Naive thymus-derived CD4-positive, alpha-beta T cell (primary cell): ENCODE data around the gene CD55. TPM values are rescaled to one million over a fixed set of nuclear protein-coding genes. Genes with fewer than 3 reads are reported as not detected.

ENCODE experiments used
- ATAC-seq: fragments of 150-1000 bp; cut with Tn5 transposase; 2 replicates; pipeline ENCODE4 v1.10.0; 2021; ENCODE audit warnings: mild to moderate bottlenecking, moderate library complexity
- CTCF ChIA-PET: fragments of 350-600 bp; sonication (Branson Sonifier 250); formaldehyde crosslinking; loops from one replicate; lab custom pipeline; 2021; ENCODE audit warnings: antibody characterized with exemption; lab: Charles Lee
- POLR2A ChIA-PET: fragments of 350-600 bp; sonication (Branson Sonifier 250); formaldehyde crosslinking; loops from one replicate; lab custom pipeline; 2021; ENCODE audit warnings: antibody characterized with exemption, inconsistent platforms; lab: Charles Lee
- DNase-seq, 9 donors: peaks; one replicate each; pipeline versions ENCODE4 v3.0.0 to v3.0.0-alpha.2; 2020 to 2022; ENCODE audit warnings: mixed read lengths in 1 of 9
- H3K27ac ChIP-seq: one replicate; pipeline ENCODE4 v1.7.0; 2013; ENCODE audit warnings: mild to moderate bottlenecking, low read depth, low read length, moderate library complexity
- H3K27me3 ChIP-seq, 2 donors: one replicate each; pipeline ENCODE4 v1.7.0; 2013; ENCODE audit warnings: low read length in 2 of 2, mild to moderate bottlenecking in 2 of 2, moderate library complexity in 2 of 2; ENCODE audit not compliant: control insufficient read depth in 2 of 2, insufficient read depth in 2 of 2
- H3K36me3 ChIP-seq, 3 experiments: 1 replicate in 2 of 3; 2 replicates in 1 of 3; pipeline ENCODE4 v1.7.0; 2013; ENCODE audit warnings: low read length in 3 of 3, mild to moderate bottlenecking in 3 of 3, moderate library complexity in 1 of 3; ENCODE audit not compliant: insufficient read depth in 3 of 3, control insufficient read depth in 2 of 3
- H3K4me1 ChIP-seq, 2 donors: one replicate each; pipeline ENCODE4 v1.7.0; 2013; ENCODE audit warnings: low read length in 2 of 2, mild to moderate bottlenecking in 2 of 2, moderate library complexity in 1 of 2; ENCODE audit not compliant: control insufficient read depth in 2 of 2, insufficient read depth in 2 of 2
- H3K4me3 ChIP-seq: 2 replicates; pipeline ENCODE4 v1.7.0; 2013; ENCODE audit warnings: mild to moderate bottlenecking, low read length
- H3K9me3 ChIP-seq, 3 experiments: 1 replicate in 2 of 3; 2 replicates in 1 of 3; pipeline ENCODE4 v1.7.0; 2013; ENCODE audit warnings: low read length in 3 of 3; ENCODE audit not compliant: control insufficient read depth in 2 of 3
- H3K27ac Mint-ChIP-seq, 9 donors: one replicate each; pipeline ENCODE4 v1.8.0; 2020 to 2022; ENCODE audit warnings: mixed read lengths in 9 of 9, mild to moderate bottlenecking in 8 of 9, moderate library complexity in 5 of 9, inconsistent platforms in 2 of 9
- H3K27me3 Mint-ChIP-seq, 5 donors: one replicate each; pipeline ENCODE4 v1.8.0; 2021 to 2022; ENCODE audit warnings: mixed read lengths in 5 of 5, mild to moderate bottlenecking in 1 of 5
- H3K36me3 Mint-ChIP-seq, 5 donors: one replicate each; pipeline ENCODE4 v1.8.0; 2020 to 2022; ENCODE audit warnings: mixed read lengths in 5 of 5, mild to moderate bottlenecking in 3 of 5, inconsistent platforms in 1 of 5
- H3K4me1 Mint-ChIP-seq, 7 donors: one replicate each; pipeline ENCODE4 v1.8.0; 2020 to 2022; ENCODE audit warnings: mixed read lengths in 7 of 7, mild to moderate bottlenecking in 3 of 7, inconsistent platforms in 1 of 7
- H3K4me3 Mint-ChIP-seq, 10 donors: one replicate each; pipeline ENCODE4 v1.8.0; 2020 to 2022; ENCODE audit warnings: mild to moderate bottlenecking in 10 of 10, mixed read lengths in 10 of 10, moderate library complexity in 6 of 10, inconsistent platforms in 2 of 10
- H3K9me3 Mint-ChIP-seq, 11 donors: one replicate each; pipeline ENCODE4 v1.8.0; 2020 to 2022; ENCODE audit warnings: mixed read lengths in 11 of 11, mild to moderate bottlenecking in 4 of 11, inconsistent platforms in 1 of 11, moderate library complexity in 1 of 11
- intact Hi-C, 2 donors: fragments of 100-400 bp; cut with micrococcal nuclease; formaldehyde crosslinking; loops; one replicate each; pipeline ENCODE4 v1.15.1; 2023
- polyA plus RNA-seq, 2 donors: library from polyadenylated mRNA; unstranded; fragments of 300-500 nt; fragmentation: Illumina TruSeq; gene quantifications; one replicate each; pipeline ENCODE4 v1.2.3, GENCODE V29; 2021
- total RNA-seq, 6 experiments: library from RNA in 5 of 6; stranded (reverse) in 5 of 6; gene quantifications; 1 replicate in 5 of 6; 2 replicates in 1 of 6; pipeline ENCODE4 v1.2.3 and lab custom pipeline; 2021 to 2026

The CD55 gene
- total and polyA plus RNA-seq, 7 experiments from 2014 or later: 115 to 264 (median 134) TPM

DNA sequence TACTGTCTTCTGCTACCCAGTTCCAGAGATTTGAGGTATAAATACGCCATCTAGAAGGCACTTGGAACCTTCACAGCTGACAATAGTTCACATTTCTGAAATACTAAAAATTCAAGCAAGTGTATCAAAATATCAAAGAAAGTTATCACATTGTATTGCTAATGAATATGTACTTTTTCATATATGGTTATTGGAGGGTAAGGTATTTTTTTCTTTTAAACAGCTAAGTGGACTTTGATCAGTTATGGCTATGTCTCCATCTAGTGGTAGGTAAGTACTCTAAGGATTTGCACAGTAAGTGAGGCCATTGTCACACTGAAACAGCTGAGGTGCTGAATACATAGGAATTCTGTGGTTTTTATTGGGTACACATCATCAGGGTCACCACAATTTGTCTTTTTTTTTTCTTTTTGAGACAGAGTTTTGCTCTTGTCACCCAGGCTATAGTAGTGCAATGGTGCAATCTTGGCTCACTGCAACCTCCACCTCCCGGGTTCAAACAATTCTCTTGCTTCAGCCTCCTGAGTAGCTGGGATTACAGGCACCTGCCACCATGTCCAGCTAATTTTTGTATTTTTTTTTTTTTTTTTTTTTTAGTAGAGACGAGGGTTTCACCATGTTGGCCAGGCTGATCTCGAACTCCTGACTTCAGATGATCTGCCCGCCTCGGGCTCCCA lies 83.5 kb downstream of the CD55 start:
- ChIA-PET CTCF (interaction anchor here (0.5 to 5.1 kb wide), 34 partner anchors 9 to 418 kb away, joined by 3 to 63 read pairs (median 4); partner anchors contain the start of gene C4BPB), POLR2A (interaction anchor here (0.6 to 1.5 kb wide), 8 partner anchors 9 to 325 kb away, joined by 3 to 7 read pairs (median 4); partner anchors contain the start of gene CD55)
- H3K4me3 ChIP-seq: no peak overlapping the region
- Mint-ChIP-seq H3K4me1 (peaks cover 0 to 13% (median 0%) of the 10 kb centered on the region in 7 donors), H3K36me3 (peaks cover 0 to 4% (median 0%) of the 10 kb centered on the region in 5 donors), H3K27me3 (peaks cover 0 to 3% (median 0%) of the 10 kb centered on the region in 5 donors), H3K9me3 (peaks cover 0 to 5% (median 0%) of the 10 kb centered on the region in 11 donors), H3K4me3 (no peak overlapping the region), H3K27ac (no peak overlapping the region)
- H3K4me1 ChIP-seq: no peaks in the 10 kb centered on the region
- no peaks in the 10 kb centered on the region for H3K36me3 ChIP-seq
- intact Hi-C loops: loop anchor here (1.0 to 10.0 kb wide), 10 partner anchors 50 to 355 kb away; partner anchors contain the start of genes CD55 (in 2 of the 2) and CR2 (in 1 of the 2)
- H3K27me3 ChIP-seq: no peaks in the 10 kb centered on the region
- H3K9me3 ChIP-seq: no peaks in the 10 kb centered on the region
- no peak overlapping the region for H3K27ac ChIP-seq
- DNase-seq: peak in 7 of 9 donors; percentile 25 to 69 (median 56)
- ATAC-seq: peak; percentile 89

- no peak for ATAC-seq
- no peaks in the 10 kb centered on the region for H3K27me3 ChIP-seq
- CTCF ChIA-PET: interaction anchor here (0.7 to 5.1 kb wide), 14 partner anchors 13 to 359 kb away, joined by 3 to 63 read pairs (median 6); no protein-coding TSS in a partner anchor
- H3K36me3 ChIP-seq: no peaks in the 10 kb centered on the region
- peaks cover 0 to 5% (median 0%) of the 10 kb centered on the region in 11 donors for H3K9me3 Mint-ChIP-seq
- peaks cover 0 to 3% (median 0%) of the 10 kb centered on the region in 5 donors for H3K27me3 Mint-ChIP-seq
- intact Hi-C loops: loop anchor here (1.0 to 10.0 kb wide), 9 partner anchors 49 to 356 kb away; partner anchors contain the start of genes CD55 (in 2 of the 2) and CR2 (in 1 of the 2)
- no peaks in the 10 kb centered on the region for H3K9me3 ChIP-seq
- POLR2A ChIA-PET: interaction anchor here (0.9 to 1.5 kb wide), 3 partner anchors 12 to 322 kb away, joined by 3 to 7 read pairs (median 4); partner anchors contain the start of gene CD55
- peaks cover 0 to 3% (median 0%) of the 10 kb centered on the region in 5 donors for H3K36me3 Mint-ChIP-seq
- no peak overlapping the region for H3K27ac ChIP-seq
- H3K4me1 Mint-ChIP-seq: peaks cover 0 to 13% (median 0%) of the 10 kb centered on the region in 7 donors
- H3K4me3 ChIP-seq: no peak overlapping the region
- H3K4me3 Mint-ChIP-seq: no peak overlapping the region
- no peak for DNase-seq
- H3K27ac Mint-ChIP-seq: no peak overlapping the region
- H3K4me1 ChIP-seq: no peaks in the 10 kb centered on the region
Observed at GRCh38 chr1:207405814-207406213, 84.3 kb downstream of the CD55 start.

DNA sequence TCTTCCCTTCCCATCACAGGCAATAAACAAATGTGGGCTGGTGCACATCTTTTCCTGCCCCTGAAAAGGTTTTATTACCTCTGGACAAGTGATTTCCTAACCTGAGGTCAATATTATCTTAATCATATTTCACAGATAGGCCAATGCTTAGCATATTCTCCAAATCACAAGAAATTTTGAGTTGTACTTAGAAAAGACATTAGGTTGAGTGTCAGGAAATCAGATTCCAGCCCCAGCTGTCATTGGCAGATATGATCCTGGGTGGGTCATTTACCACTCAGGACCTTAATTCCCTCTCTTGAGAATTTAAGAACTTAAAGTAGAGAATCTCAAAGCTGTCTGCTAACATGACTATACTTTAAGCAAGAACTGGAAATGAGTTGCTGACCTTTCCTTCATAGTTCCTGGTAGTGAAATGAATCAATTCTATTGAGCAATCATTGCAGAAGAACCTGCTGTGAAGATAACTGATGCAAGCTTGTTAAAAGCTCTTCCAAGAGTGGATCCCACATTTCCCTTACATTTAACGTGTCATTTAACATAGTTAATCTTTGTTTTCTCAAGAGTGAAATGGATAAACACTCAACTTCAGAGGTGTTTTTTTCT lies 86.3 kb downstream of the CD55 start:
- peaks cover 0 to 3% (median 0%) of the 10 kb centered on the region in 11 donors for H3K9me3 Mint-ChIP-seq
- DNase-seq (no peak), ATAC-seq (peak; percentile 20)
- peaks cover 7 to 28% (median 9%) of the 10 kb centered on the region in 7 donors for H3K4me1 Mint-ChIP-seq
- no peaks in the 10 kb centered on the region for H3K27me3 ChIP-seq
- intact Hi-C loops: loop anchor here in 1 of 2 donors (5.0 to 10.0 kb wide), 2 partner anchors 85 to 143 kb away; partner anchors contain the start of gene CD55
- H3K4me3 Mint-ChIP-seq: no peak overlapping the region
- H3K4me3 ChIP-seq: no peak overlapping the region
- H3K27ac Mint-ChIP-seq: no peak overlapping the region
- no peaks in the 10 kb centered on the region for H3K36me3 ChIP-seq
- H3K36me3 Mint-ChIP-seq: peaks cover 0 to 2% (median 0%) of the 10 kb centered on the region in 5 donors
- no peak overlapping the region for H3K27ac ChIP-seq
- no peaks in the 10 kb centered on the region for H3K9me3 ChIP-seq
- POLR2A ChIA-PET: interaction anchor here (1.2 kb wide), 1 partner anchor 11 kb away, joined by 3 read pairs; no protein-coding TSS in a partner anchor
- H3K4me1 ChIP-seq: no peaks in the 10 kb centered on the region
- H3K27me3 Mint-ChIP-seq: peaks cover 0 to 3% (median 0%) of the 10 kb centered on the region in 5 donors
- CTCF ChIA-PET: interaction anchor here (0.6 to 5.1 kb wide), 2 partner anchors 15 to 323 kb away, joined by 3 to 63 read pairs; no protein-coding TSS in a partner anchor

Other genes with a start within 250 kb of the CD55 start
- 1 to 10 TPM; 1.2 to 4.9 (median 3.1) TPM for gene C4BPB, start 232.8 kb upstream of the CD55 start, total RNA-seq
- under 1 TPM; 0.45 to 0.60 TPM for gene C4BPB, start 232.8 kb upstream of the CD55 start, polyA plus RNA-seq
- not detected for gene C4BPA, start 217.4 kb upstream of the CD55 start, total RNA-seq
- gene C4BPA, start 217.4 kb upstream of the CD55 start, polyA plus RNA-seq: not detected
- 10 to 100 TPM in 1 of 5 experiments, 1 to 10 TPM in 3, not detected in 1; 2.6 to 13.1 (median 3.4) TPM for gene CR2, start 132.7 kb downstream of the CD55 start, total RNA-seq
- 10 to 100 TPM; 13.3 to 14.5 TPM for gene CR2, start 132.7 kb downstream of the CD55 start, polyA plus RNA-seq
- 10 to 100 TPM in 2 of 5 experiments, 1 to 10 TPM in 2, under 1 TPM in 1; 0.19 to 50.1 (median 2.8) TPM for gene CR1, start 174.5 kb downstream of the CD55 start, total RNA-seq
- 1 to 10 TPM; 4.3 to 8.9 TPM for gene CR1, start 174.5 kb downstream of the CD55 start, polyA plus RNA-seq